Ammon's horn (tissue), 1 donor: ENCODE results near the gene PAX5.

Experiments used
- DNase-seq: peaks from one replicate; pipeline ENCODE4 v3.0.0-alpha.2; 2016; ENCODE audit warnings: low spot score

The PAX5 gene

GRCh38 chr9:37025071-37025822, 8.8 kb downstream of the PAX5 start:
- DNase-seq = no peak

- DNase-seq = no peak
Measured at GRCh38 chr9:37017546-37017945, 16.5 kb downstream of the PAX5 start.

GRCh38 chr9:37011530-37011929, 22.5 kb downstream of the PAX5 start:
- no peak for DNase-seq

GRCh38 chr9:37010976-37011375, 23.1 kb downstream of the PAX5 start:
- no peak for DNase-seq

- no peak for DNase-seq
Measured at GRCh38 chr9:37010180-37010579, 23.9 kb downstream of the PAX5 start.

- no peak for DNase-seq
Measured at GRCh38 chr9:37007295-37007694, 26.8 kb downstream of the PAX5 start.

GRCh38 chr9:37005517-37006140, 28.4 kb downstream of the PAX5 start:
- no peak for DNase-seq

- DNase-seq = no peak
Measured at GRCh38 chr9:37004424-37004935, 29.6 kb downstream of the PAX5 start.

- DNase-seq = no peak
Measured at GRCh38 chr9:37002413-37003217, 31.5 kb downstream of the PAX5 start.

GRCh38 chr9:37002036-37002412, 32.0 kb downstream of the PAX5 start:
- DNase-seq = no peak

- no peak for DNase-seq
Measured at GRCh38 chr9:37001459-37001858, 32.6 kb downstream of the PAX5 start.

GRCh38 chr9:36999728-37000333, 34.2 kb downstream of the PAX5 start:
- DNase-seq = no peak

GRCh38 chr9:36997414-36997813, 36.7 kb downstream of the PAX5 start:
- no peak for DNase-seq

GRCh38 chr9:36996706-36997086, 37.4 kb downstream of the PAX5 start:
- DNase-seq = no peak

- peak; percentile 25 for DNase-seq
Measured at GRCh38 chr9:36995927-36996705, 38.0 kb downstream of the PAX5 start.

- no peak for DNase-seq
Measured at GRCh38 chr9:36993933-36994764, 39.9 kb downstream of the PAX5 start.

GRCh38 chr9:36992501-36993316, 41.4 kb downstream of the PAX5 start:
- no peak for DNase-seq

GRCh38 chr9:36991516-36992134, 42.4 kb downstream of the PAX5 start:
- no peak for DNase-seq

- no peak for DNase-seq
Measured at GRCh38 chr9:36988848-36989247, 45.2 kb downstream of the PAX5 start.
